Endothelial cell of umbilical vein (primary cell): Measurements from ENCODE around the gene PHKG2.

Experiments
- CTCF ChIP-seq, 2 donors: IDR thresholded peaks; 1 replicate in 1 of 2; 2 replicates in 1 of 2; pipeline ENCODE4 v1.5.1; 2011; ENCODE audit warnings: low read length in 2 of 2, mild to moderate bottlenecking in 2 of 2, moderate library complexity in 2 of 2, control low read depth in 1 of 2, inconsistent platforms in 1 of 2, low read depth in 1 of 2; ENCODE audit not compliant: insufficient read depth in 1 of 2; ENCODE audit errors: extremely low read depth in 1 of 2
- EZH2 ChIP-seq: IDR thresholded peaks from 2 replicates; pipeline ENCODE4 v1.6.1; 2012; ENCODE audit warnings: borderline replicate concordance, low read depth, mild to moderate bottlenecking, moderate library complexity, low read length, inconsistent platforms; ENCODE audit not compliant: severe bottlenecking
- FOS ChIP-seq: IDR thresholded peaks from 2 replicates; pipeline ENCODE4 v1.6.1; 2011; ENCODE audit warnings: mild to moderate bottlenecking, low read length, moderate library complexity, borderline replicate concordance; ENCODE audit not compliant: insufficient read depth
- GATA2 ChIP-seq: IDR thresholded peaks from 2 replicates; pipeline ENCODE4 v1.7.0; 2011; ENCODE audit warnings: low read depth, mild to moderate bottlenecking, moderate library complexity, mixed read lengths, low read length; ENCODE audit not compliant: insufficient read length, insufficient read depth
- POLR2A ChIP-seq: IDR thresholded peaks from 2 replicates; pipeline ENCODE4 v1.6.1; 2012; ENCODE audit warnings: low read depth, mild to moderate bottlenecking, control low read depth, low read length
- POLR2AphosphoS5 ChIP-seq: IDR thresholded peaks from 2 replicates; pipeline ENCODE4 v1.6.1; 2012; ENCODE audit warnings: low read depth, mild to moderate bottlenecking, control low read depth, low read length, moderate library complexity; ENCODE audit not compliant: insufficient read depth

DNA sequence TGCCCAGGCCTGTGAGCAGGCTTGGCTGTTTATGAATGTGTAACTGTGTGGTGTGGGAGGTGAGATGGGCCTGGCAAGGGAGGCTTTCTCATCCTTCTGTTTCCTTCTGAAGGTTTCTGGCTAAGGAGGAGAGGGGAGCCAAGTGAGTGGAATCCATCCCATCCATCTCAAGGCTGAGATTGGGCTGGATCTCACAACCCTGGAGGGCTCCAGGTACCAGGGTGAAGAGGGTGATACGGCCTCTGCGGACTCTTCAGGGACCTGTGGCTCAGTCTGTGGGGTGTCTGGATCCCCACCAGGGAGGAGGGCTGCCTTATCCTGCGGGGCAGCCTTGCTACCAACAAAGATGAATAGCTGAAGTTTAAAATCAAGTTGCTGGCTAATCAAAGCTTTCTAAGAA, 31.8 kb downstream of the PHKG2 start:
- TF ChIP-seq EZH2 (no peak), CTCF (IDR thresholded peaks at IDR 0.05; ENCODE audit: extremely low read depth in 1 of 2, insufficient read depth in 1 of 2, low read depth in 1 of 2, low read length in 2 of 2) (no peak), POLR2A (no peak), POLR2AphosphoS5 (no peak), GATA2 (no peak), FOS (no peak)
